NCI-H226 (cell line): Measurements from ENCODE around the gene OR10A7.
A peak's percentile ranks its signal among the peaks of the same experiment; 100 is the strongest.
"Not testable (repeated sequence)": the region's sequence is repeated elsewhere in the genome, so short reads cannot be mapped to it uniquely, and the experiment has no call there.

Source experiments
- DNase-seq: peaks from one replicate; pipeline ENCODE4 v3.0.0-alpha.2; 2015

OR10A7 gene

GRCh38 chr12:55220725-55221124 lies at the start of gene OR10A7:
Gene OR10A7 (plus strand): TSS chr12:55221025. CDS start chr12:55221025, 0 bp downstream.
- DNase-seq, result no peak

- no peak for DNase-seq
Observed at GRCh38 chr12:55171445-55171844, 49.4 kb upstream of the OR10A7 start.

GRCh38 chr12:55171846-55172245 lies 49.0 kb upstream of the OR10A7 start:
- not testable (repeated sequence) for DNase-seq

- DNase-seq, result no peak
Observed at GRCh38 chr12:55172686-55173085, 48.1 kb upstream of the OR10A7 start.

GRCh38 chr12:55173456-55173855 lies 47.4 kb upstream of the OR10A7 start:
- no peak for DNase-seq

GRCh38 chr12:55188573-55188972 lies 32.3 kb upstream of the OR10A7 start:
- DNase-seq, result no peak

GRCh38 chr12:55188974-55189556 lies 31.8 kb upstream of the OR10A7 start:
- peak; percentile 51 for DNase-seq

GRCh38 chr12:55194382-55194781 lies 26.4 kb upstream of the OR10A7 start:
- no peak for DNase-seq

- DNase-seq, result no peak
Observed at GRCh38 chr12:55226523-55226922, 5.7 kb downstream of the OR10A7 start.

- no peak for DNase-seq
Observed at GRCh38 chr12:55227643-55228042, 6.8 kb downstream of the OR10A7 start.

- no peak for DNase-seq
Observed at GRCh38 chr12:55244309-55244708, 23.5 kb downstream of the OR10A7 start, which contains the start of gene OR6C74. Gene OR6C74 (plus strand): TSS chr12:55244609. CDS start chr12:55247288, 2,679 bp downstream.

GRCh38 chr12:55246159-55246558 lies 25.3 kb downstream of the OR10A7 start:
- no peak for DNase-seq

- DNase-seq, result no peak
Observed at GRCh38 chr12:55250944-55251343, 30.1 kb downstream of the OR10A7 start.

- DNase-seq, result no peak
Observed at GRCh38 chr12:55253281-55253680, 32.5 kb downstream of the OR10A7 start.

GRCh38 chr12:55256831-55257230 lies 36.0 kb downstream of the OR10A7 start:
- DNase-seq, result no peak

GRCh38 chr12:55258303-55258702 lies 37.5 kb downstream of the OR10A7 start:
- no peak for DNase-seq
